Measurements from ENCODE around the gene KCNJ10. TPM values are rescaled to one million over a fixed set of nuclear protein-coding genes. Genes with fewer than 3 reads are reported as not detected.

Gene KCNJ10
- total and polyA plus RNA-seq, 2 of the 13 experiments (the other 11 are each of a cell fraction or from before 2014, with no cell fraction given) = 4.4 to 10.3 TPM

DNA sequence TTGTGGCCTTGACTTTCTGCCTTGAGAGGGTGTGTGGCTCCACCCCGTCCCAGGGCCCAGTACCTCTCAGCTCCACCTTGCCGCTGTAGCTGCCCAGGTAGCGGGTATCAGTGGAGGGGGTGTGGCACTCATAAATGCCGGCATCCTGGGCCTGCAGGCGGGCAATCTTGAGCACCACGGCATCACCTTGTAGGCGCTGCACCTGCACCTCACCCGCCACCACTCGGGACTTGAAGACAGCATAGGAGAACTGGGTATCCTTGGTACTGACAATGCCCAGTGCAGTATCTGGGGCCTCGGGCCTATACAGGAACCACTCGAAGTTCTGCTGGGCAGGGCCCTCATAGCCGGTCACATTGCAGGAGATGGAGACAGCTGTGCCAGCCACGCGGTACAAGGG, 24.8 kb upstream of the KCNJ10 start:
- Histone ChIP-seq H3K27me3 (ENCODE audit: control insufficient read depth in 1 of 2, insufficient read depth in 2 of 2, low read length in 2 of 2) (no peaks in the 10 kb centered on the region), H3K27ac (ENCODE audit: extremely low read length, insufficient read depth, low read length) (no peak overlapping the region), H3K4me1 (ENCODE audit: insufficient read depth, low read length) (peaks cover 51% of the 10 kb centered on the region), H3K79me2 (ENCODE audit: insufficient read depth, low read length) (peaks cover 18% of the 10 kb centered on the region), H3K4me3 (replicated peaks in 1 of 3; ENCODE audit: insufficient read depth in 1 of 3, low read depth in 2 of 3, low read length in 3 of 3) (no peak overlapping the region), H3K36me3 (replicated peaks in 1 of 2; ENCODE audit: control insufficient read depth in 1 of 2, insufficient read depth in 2 of 2, low read length in 2 of 2) (peaks cover 10 to 13% of the 10 kb centered on the region in 2 experiments; a peak in 4 of 5 replicates), H3K9me3 (ENCODE audit: low read length) (no peaks in the 10 kb centered on the region), H4K20me1 (ENCODE audit: insufficient read depth, low read length) (no peaks in the 10 kb centered on the region), H3K9ac (ENCODE audit: insufficient read depth, low read depth, low read length) (no peak overlapping the region), H3K4me2 (ENCODE audit: low read depth, low read length) (no peak overlapping the region), H2AFZ (ENCODE audit: low read length) (no peak overlapping the region)
- in situ Hi-C loops (cut with HindIII; ENCODE audit: extremely low pct_ligation_motif_present, low pct_unique_long_range_greater_than_20kb) = no loop called here
- ATAC-seq = no peak
- no peak for FAIRE-seq
- DNase-seq (ENCODE audit: low spot score) = no peak
- no CpG with 5 or more reads among the region's 14 CpGs for WGBS (ENCODE audit: low lambda C conversion rate)
- BruUV-seq (replicated peaks) = no TSS peak
- intact Hi-C loops (cut with micrococcal nuclease; ENCODE audit: unreplicated experiment) = no loop called here
- ChIA-PET CTCF (ENCODE audit: low intra/inter-chr PET ratio, low total read pairs) (no interaction called here), POLR2A (no interaction called here)
- no peak for TF ChIP-seq PLRG1 (conservative IDR thresholded peaks at IDR 0.05)
- no peak for TF ChIP-seq ZNF558 (CRISPR knock-in tag; IDR thresholded peaks at IDR 0.05; ENCODE audit: borderline replicate concordance)
- no peak for TF ChIP-seq IRX3 (CRISPR knock-in tag; IDR thresholded peaks at IDR 0.05; ENCODE audit: borderline replicate concordance, low read depth)
- TF ChIP-seq ZNF441 (CRISPR knock-in tag; IDR thresholded peaks at IDR 0.05; ENCODE audit: borderline replicate concordance) = no peak
- TF ChIP-seq ZNF136 (CRISPR knock-in tag; IDR thresholded peaks at IDR 0.05; ENCODE audit: low read depth) = no peak
- TF ChIP-seq SMYD3 (CRISPR knock-in tag; IDR thresholded peaks at IDR 0.05) = no peak
- TF ChIP-seq, protein P1, sequence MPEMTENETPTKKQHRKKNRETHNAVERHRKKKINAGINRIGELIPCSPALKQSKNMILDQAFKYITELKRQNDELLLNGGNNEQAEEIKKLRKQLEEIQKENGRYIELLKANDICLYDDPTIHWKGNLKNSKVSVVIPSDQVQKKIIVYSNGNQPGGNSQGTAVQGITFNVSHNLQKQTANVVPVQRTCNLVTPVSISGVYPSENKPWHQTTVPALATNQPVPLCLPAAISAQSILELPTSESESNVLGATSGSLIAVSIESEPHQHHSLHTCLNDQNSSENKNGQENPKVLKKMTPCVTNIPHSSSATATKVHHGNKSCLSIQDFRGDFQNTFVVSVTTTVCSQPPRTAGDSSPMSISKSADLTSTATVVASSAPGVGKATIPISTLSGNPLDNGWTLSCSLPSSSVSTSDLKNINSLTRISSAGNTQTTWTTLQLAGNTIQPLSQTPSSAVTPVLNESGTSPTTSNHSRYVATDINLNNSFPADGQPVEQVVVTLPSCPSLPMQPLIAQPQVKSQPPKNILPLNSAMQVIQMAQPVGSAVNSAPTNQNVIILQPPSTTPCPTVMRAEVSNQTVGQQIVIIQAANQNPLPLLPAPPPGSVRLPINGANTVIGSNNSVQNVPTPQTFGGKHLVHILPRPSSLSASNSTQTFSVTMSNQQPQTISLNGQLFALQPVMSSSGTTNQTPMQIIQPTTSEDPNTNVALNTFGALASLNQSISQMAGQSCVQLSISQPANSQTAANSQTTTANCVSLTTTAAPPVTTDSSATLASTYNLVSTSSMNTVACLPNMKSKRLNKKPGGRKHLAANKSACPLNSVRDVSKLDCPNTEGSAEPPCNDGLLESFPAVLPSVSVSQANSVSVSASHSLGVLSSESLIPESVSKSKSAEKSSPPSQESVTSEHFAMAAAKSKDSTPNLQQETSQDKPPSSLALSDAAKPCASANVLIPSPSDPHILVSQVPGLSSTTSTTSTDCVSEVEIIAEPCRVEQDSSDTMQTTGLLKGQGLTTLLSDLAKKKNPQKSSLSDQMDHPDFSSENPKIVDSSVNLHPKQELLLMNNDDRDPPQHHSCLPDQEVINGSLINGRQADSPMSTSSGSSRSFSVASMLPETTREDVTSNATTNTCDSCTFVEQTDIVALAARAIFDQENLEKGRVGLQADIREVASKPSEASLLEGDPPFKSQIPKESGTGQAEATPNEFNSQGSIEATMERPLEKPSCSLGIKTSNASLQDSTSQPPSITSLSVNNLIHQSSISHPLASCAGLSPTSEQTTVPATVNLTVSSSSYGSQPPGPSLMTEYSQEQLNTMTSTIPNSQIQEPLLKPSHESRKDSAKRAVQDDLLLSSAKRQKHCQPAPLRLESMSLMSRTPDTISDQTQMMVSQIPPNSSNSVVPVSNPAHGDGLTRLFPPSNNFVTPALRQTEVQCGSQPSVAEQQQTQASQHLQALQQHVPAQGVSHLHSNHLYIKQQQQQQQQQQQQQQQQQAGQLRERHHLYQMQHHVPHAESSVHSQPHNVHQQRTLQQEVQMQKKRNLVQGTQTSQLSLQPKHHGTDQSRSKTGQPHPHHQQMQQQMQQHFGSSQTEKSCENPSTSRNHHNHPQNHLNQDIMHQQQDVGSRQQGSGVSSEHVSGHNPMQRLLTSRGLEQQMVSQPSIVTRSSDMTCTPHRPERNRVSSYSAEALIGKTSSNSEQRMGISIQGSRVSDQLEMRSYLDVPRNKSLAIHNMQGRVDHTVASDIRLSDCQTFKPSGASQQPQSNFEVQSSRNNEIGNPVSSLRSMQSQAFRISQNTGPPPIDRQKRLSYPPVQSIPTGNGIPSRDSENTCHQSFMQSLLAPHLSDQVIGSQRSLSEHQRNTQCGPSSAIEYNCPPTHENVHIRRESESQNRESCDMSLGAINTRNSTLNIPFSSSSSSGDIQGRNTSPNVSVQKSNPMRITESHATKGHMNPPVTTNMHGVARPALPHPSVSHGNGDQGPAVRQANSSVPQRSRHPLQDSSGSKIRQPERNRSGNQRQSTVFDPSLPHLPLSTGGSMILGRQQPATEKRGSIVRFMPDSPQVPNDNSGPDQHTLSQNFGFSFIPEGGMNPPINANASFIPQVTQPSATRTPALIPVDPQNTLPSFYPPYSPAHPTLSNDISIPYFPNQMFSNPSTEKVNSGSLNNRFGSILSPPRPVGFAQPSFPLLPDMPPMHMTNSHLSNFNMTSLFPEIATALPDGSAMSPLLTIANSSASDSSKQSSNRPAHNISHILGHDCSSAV (CRISPR knock-in tag; IDR thresholded peaks at IDR 0.05; ENCODE audit: borderline replicate concordance) = no peak
- TF ChIP-seq NR2C2 (CRISPR knock-in tag; IDR thresholded peaks at IDR 0.05; ENCODE audit: borderline replicate concordance) = no peak
- TF ChIP-seq SRSF1 (optimal IDR thresholded peaks at IDR 0.05; ENCODE audit: low read depth, low read length) = no peak
- TF ChIP-seq SALL2 (CRISPR knock-in tag; IDR thresholded peaks at IDR 0.05) = no peak
- TF ChIP-seq, protein P2, sequence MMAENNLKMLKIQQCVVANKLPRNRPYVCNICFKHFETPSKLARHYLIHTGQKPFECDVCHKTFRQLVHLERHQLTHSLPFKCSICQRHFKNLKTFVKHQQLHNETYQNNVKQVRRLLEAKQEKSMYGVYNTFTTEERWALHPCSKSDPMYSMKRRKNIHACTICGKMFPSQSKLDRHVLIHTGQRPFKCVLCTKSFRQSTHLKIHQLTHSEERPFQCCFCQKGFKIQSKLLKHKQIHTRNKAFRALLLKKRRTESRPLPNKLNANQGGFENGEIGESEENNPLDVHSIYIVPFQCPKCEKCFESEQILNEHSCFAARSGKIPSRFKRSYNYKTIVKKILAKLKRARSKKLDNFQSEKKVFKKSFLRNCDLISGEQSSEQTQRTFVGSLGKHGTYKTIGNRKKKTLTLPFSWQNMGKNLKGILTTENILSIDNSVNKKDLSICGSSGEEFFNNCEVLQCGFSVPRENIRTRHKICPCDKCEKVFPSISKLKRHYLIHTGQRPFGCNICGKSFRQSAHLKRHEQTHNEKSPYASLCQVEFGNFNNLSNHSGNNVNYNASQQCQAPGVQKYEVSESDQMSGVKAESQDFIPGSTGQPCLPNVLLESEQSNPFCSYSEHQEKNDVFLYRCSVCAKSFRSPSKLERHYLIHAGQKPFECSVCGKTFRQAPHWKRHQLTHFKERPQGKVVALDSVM (CRISPR knock-in tag; IDR thresholded peaks at IDR 0.05) = no peak
- TF ChIP-seq, protein P3, sequence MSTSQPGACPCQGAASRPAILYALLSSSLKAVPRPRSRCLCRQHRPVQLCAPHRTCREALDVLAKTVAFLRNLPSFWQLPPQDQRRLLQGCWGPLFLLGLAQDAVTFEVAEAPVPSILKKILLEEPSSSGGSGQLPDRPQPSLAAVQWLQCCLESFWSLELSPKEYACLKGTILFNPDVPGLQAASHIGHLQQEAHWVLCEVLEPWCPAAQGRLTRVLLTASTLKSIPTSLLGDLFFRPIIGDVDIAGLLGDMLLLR (CRISPR knock-in tag; IDR thresholded peaks at IDR 0.05) = no peak
- TF ChIP-seq, protein P4, sequence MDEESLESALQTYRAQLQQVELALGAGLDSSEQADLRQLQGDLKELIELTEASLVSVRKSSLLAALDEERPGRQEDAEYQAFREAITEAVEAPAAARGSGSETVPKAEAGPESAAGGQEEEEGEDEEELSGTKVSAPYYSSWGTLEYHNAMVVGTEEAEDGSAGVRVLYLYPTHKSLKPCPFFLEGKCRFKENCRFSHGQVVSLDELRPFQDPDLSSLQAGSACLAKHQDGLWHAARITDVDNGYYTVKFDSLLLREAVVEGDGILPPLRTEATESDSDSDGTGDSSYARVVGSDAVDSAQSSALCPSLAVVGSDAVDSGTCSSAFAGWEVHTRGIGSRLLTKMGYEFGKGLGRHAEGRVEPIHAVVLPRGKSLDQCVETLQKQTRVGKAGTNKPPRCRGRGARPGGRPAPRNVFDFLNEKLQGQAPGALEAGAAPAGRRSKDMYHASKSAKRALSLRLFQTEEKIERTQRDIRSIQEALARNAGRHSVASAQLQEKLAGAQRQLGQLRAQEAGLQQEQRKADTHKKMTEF (CRISPR knock-in tag; IDR thresholded peaks at IDR 0.05) = no peak

Measured in HepG2 (cell line).